ENCODE data around the gene IWS1. TPM values are rescaled to one million over a fixed set of nuclear protein-coding genes. Genes with fewer than 3 reads are reported as not detected.

Gene IWS1
- total RNA-seq, 1 experiment from 2014 or later: 46.6 TPM

GRCh38 chr2:127515383-127515915 lies 10.8 kb downstream of the IWS1 start:
- ChIA-PET CTCF (no interaction called here), POLR2A (interaction anchor here (1.3 kb wide), 1 partner anchor 11 kb away, joined by 5 read pairs; the partner anchor contains the start of gene IWS1), RAD21 (ENCODE audit: low non-redundant PET in 1 of 2, low total read pairs in 2 of 2, uncharacterized antibody in 2 of 2, unreplicated experiment in 2 of 2) (no interaction called here)
- H3K27ac ChIP-seq (ENCODE audit: low read depth, low read length): no peak overlapping the region
- no TSS peak for BruUV-seq (replicated peaks)
- peaks cover 10% of the 10 kb centered on the region; the same call in 1 of the 2 replicates for H4K20me1 ChIP-seq (ENCODE audit: insufficient read depth)
- H3K9me2 ChIP-seq (ENCODE audit: insufficient read depth): no peaks in the 10 kb centered on the region
- H3K4me2 ChIP-seq (ENCODE audit: low read length): no peak overlapping the region
- ATAC-seq (no peak), DNase-seq (ENCODE audit: low read depth, low spot score) (no peak)
- peaks cover 5 to 22% of the 10 kb centered on the region in 2 experiments; a peak in 3 of 4 replicates for H3K36me3 ChIP-seq (ENCODE audit: control insufficient read depth in 1 of 2, insufficient read depth in 2 of 2, low read length in 2 of 2)
- intact Hi-C loops (cut with micrococcal nuclease): no loop called here
- H3K4me1 ChIP-seq (ENCODE audit: control insufficient read depth in 1 of 2, insufficient read depth in 2 of 2, low read length in 2 of 2): peaks cover 0 to 4% of the 10 kb centered on the region in 2 experiments; a peak in 1 of 4 replicates
- peaks cover 100% of the 10 kb centered on the region for H3K79me2 ChIP-seq (ENCODE audit: insufficient read depth, low read length)
- no peak overlapping the region for H2AFZ ChIP-seq (ENCODE audit: low read depth, low read length, poor library complexity, severe bottlenecking)
- no peak for TF ChIP-seq ZNF274 (IDR thresholded peaks at IDR 0.05; ENCODE audit: low read depth, low read length)
- TF ChIP-seq EGR1 (IDR thresholded peaks at IDR 0.05; ENCODE audit: low read depth): no peak
- TF ChIP-seq YY1 (IDR thresholded peaks at IDR 0.05; ENCODE audit: extremely low read depth, insufficient replicate concordance, low read depth, low read length): no peak
- TF ChIP-seq CEBPB (IDR thresholded peaks at IDR 0.05; ENCODE audit: low read depth): no peak
- no peak overlapping the region for H3K9ac ChIP-seq (ENCODE audit: low read length)
- no peaks in the 10 kb centered on the region for H3K27me3 ChIP-seq (ENCODE audit: insufficient read depth, low read length)
- no peak overlapping the region for H3K4me3 ChIP-seq (replicated peaks in 1 of 2; ENCODE audit: low read depth in 1 of 2, low read length in 2 of 2)
- no peaks in the 10 kb centered on the region for H3K9me3 ChIP-seq (ENCODE audit: control insufficient read depth in 1 of 2, insufficient read depth in 1 of 2, low read depth in 1 of 2, low read length in 2 of 2)

GRCh38 chr2:127514485-127514884 lies 11.8 kb downstream of the IWS1 start:
- Histone ChIP-seq H3K27ac (ENCODE audit: low read depth, low read length) (no peak overlapping the region), H3K4me2 (ENCODE audit: low read length) (no peak overlapping the region), H3K27me3 (ENCODE audit: insufficient read depth, low read length) (no peaks in the 10 kb centered on the region), H3K9ac (ENCODE audit: low read length) (no peak overlapping the region), H3K79me2 (ENCODE audit: insufficient read depth, low read length) (peaks cover 100% of the 10 kb centered on the region), H3K9me2 (ENCODE audit: insufficient read depth) (no peaks in the 10 kb centered on the region), H2AFZ (ENCODE audit: low read depth, low read length, poor library complexity, severe bottlenecking) (no peak overlapping the region), H3K9me3 (ENCODE audit: control insufficient read depth in 1 of 2, insufficient read depth in 1 of 2, low read depth in 1 of 2, low read length in 2 of 2) (no peaks in the 10 kb centered on the region), H3K4me1 (ENCODE audit: control insufficient read depth in 1 of 2, insufficient read depth in 2 of 2, low read length in 2 of 2) (peaks cover 0 to 10% of the 10 kb centered on the region in 2 experiments; a peak in 1 of 4 replicates), H3K36me3 (ENCODE audit: control insufficient read depth in 1 of 2, insufficient read depth in 2 of 2, low read length in 2 of 2) (peaks cover 3 to 16% of the 10 kb centered on the region in 2 experiments; a peak in 3 of 4 replicates), H4K20me1 (ENCODE audit: insufficient read depth) (peaks cover 6% of the 10 kb centered on the region; the same call in 1 of the 2 replicates), H3K4me3 (replicated peaks in 1 of 2; ENCODE audit: low read depth in 1 of 2, low read length in 2 of 2) (no peak overlapping the region)
- CTCF ChIA-PET: no interaction called here
- DNase-seq (ENCODE audit: low read depth, low spot score) (no peak), ATAC-seq (no peak)
- POLR2A ChIA-PET: no interaction called here
- RAD21 ChIA-PET (ENCODE audit: low non-redundant PET in 1 of 2, low total read pairs in 2 of 2, uncharacterized antibody in 2 of 2, unreplicated experiment in 2 of 2): interaction anchor here in 1 of 2 experiments (0.6 kb wide), 1 partner anchor 220 kb away, joined by 4 read pairs; no protein-coding TSS in a partner anchor
- intact Hi-C loops (cut with micrococcal nuclease): no loop called here
- BruUV-seq (replicated peaks): no TSS peak
- TF ChIP-seq POLR2AphosphoS5 (IDR thresholded peaks at IDR 0.05; ENCODE audit: low read depth, low read length) (no peak), ELF1 (IDR thresholded peaks at IDR 0.05; ENCODE audit: borderline replicate concordance, low read depth) (no peak), RAD21 (IDR thresholded peaks at IDR 0.05; ENCODE audit: low read depth) (no peak), REST (IDR thresholded peaks at IDR 0.05; ENCODE audit: low read depth) (no peak), FOSL1 (IDR thresholded peaks at IDR 0.05; ENCODE audit: low read depth) (no peak), TCF7L2 (IDR thresholded peaks at IDR 0.05; ENCODE audit: borderline replicate concordance, extremely low read depth, insufficient read depth, insufficient read length) (no peak), CEBPB (IDR thresholded peaks at IDR 0.05; ENCODE audit: low read depth) (no peak), CBX3 (IDR thresholded peaks at IDR 0.05; ENCODE audit: low read depth) (no peak), SP1 (IDR thresholded peaks at IDR 0.05; ENCODE audit: low read depth) (no peak), EZH2 (IDR thresholded peaks at IDR 0.05) (no peak), EGR1 (IDR thresholded peaks at IDR 0.05; ENCODE audit: low read depth) (no peak)
- TF ChIP-seq, protein P1, sequence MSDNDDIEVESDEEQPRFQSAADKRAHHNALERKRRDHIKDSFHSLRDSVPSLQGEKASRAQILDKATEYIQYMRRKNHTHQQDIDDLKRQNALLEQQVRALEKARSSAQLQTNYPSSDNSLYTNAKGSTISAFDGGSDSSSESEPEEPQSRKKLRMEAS (IDR thresholded peaks at IDR 0.05): no peak
- TF ChIP-seq, protein P2, sequence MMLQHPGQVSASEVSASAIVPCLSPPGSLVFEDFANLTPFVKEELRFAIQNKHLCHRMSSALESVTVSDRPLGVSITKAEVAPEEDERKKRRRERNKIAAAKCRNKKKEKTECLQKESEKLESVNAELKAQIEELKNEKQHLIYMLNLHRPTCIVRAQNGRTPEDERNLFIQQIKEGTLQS (IDR thresholded peaks at IDR 0.05): no peak

All from HCT116 (cell line).